Measurements from ENCODE around the gene GRIN2A.

GRIN2A gene

GRCh38 chr16:9775998-9776397 is 406.2 kb downstream of the GRIN2A start:
- TF ChIP-seq, protein P1, sequence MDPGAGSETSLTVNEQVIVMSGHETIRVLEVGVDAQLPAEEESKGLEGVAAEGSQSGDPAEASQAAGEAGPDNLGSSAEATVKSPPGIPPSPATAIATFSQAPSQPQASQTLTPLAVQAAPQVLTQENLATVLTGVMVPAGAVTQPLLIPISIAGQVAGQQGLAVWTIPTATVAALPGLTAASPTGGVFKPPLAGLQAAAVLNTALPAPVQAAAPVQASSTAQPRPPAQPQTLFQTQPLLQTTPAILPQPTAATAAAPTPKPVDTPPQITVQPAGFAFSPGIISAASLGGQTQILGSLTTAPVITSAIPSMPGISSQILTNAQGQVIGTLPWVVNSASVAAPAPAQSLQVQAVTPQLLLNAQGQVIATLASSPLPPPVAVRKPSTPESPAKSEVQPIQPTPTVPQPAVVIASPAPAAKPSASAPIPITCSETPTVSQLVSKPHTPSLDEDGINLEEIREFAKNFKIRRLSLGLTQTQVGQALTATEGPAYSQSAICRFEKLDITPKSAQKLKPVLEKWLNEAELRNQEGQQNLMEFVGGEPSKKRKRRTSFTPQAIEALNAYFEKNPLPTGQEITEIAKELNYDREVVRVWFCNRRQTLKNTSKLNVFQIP (CRISPR knock-in tag; IDR thresholded peaks at IDR 0.05; ENCODE audit: borderline replicate concordance, low read depth), result no peak
- TF ChIP-seq CSDC2 (CRISPR knock-in tag; IDR thresholded peaks at IDR 0.05) (no peak), ZNF8 (CRISPR knock-in tag; IDR thresholded peaks at IDR 0.05) (no peak), ZNF70 (CRISPR knock-in tag; IDR thresholded peaks at IDR 0.05) (no peak), ISL1 (CRISPR knock-in tag; IDR thresholded peaks at IDR 0.05) (no peak), CSRNP3 (CRISPR knock-in tag; IDR thresholded peaks at IDR 0.05) (no peak), PPARA (CRISPR knock-in tag; IDR thresholded peaks at IDR 0.05; ENCODE audit: borderline replicate concordance) (no peak), TCF4 (CRISPR knock-in tag; IDR thresholded peaks at IDR 0.05; ENCODE audit: borderline replicate concordance) (no peak), BACH2 (CRISPR knock-in tag; IDR thresholded peaks at IDR 0.05; ENCODE audit: borderline replicate concordance) (no peak), ZNF565 (CRISPR knock-in tag; conservative IDR thresholded peaks at IDR 0.05; ENCODE audit: low read depth) (no peak), RARB (CRISPR knock-in tag; IDR thresholded peaks at IDR 0.05) (no peak), GLIS3 (CRISPR knock-in tag; IDR thresholded peaks at IDR 0.05) (no peak), TOX (CRISPR knock-in tag; IDR thresholded peaks at IDR 0.05; ENCODE audit: borderline replicate concordance) (no peak), PATZ1 (CRISPR knock-in tag; IDR thresholded peaks at IDR 0.05; ENCODE audit: borderline replicate concordance) (no peak), ZFP3 (CRISPR knock-in tag; IDR thresholded peaks at IDR 0.05) (no peak), SNAI2 (CRISPR knock-in tag; IDR thresholded peaks at IDR 0.05) (no peak), ZC3H10 (CRISPR knock-in tag; IDR thresholded peaks at IDR 0.05) (no peak), TSHZ2 (CRISPR knock-in tag; IDR thresholded peaks at IDR 0.05) (no peak)
- TF ChIP-seq, protein P2, sequence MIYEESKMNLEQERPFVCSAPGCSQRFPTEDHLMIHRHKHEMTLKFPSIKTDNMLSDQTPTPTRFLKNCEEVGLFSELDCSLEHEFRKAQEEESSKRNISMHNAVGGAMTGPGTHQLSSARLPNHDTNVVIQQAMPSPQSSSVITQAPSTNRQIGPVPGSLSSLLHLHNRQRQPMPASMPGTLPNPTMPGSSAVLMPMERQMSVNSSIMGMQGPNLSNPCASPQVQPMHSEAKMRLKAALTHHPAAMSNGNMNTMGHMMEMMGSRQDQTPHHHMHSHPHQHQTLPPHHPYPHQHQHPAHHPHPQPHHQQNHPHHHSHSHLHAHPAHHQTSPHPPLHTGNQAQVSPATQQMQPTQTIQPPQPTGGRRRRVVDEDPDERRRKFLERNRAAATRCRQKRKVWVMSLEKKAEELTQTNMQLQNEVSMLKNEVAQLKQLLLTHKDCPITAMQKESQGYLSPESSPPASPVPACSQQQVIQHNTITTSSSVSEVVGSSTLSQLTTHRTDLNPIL (CRISPR knock-in tag; IDR thresholded peaks at IDR 0.05; ENCODE audit: low read depth), result no peak
- no peak for ATAC-seq

DNA sequence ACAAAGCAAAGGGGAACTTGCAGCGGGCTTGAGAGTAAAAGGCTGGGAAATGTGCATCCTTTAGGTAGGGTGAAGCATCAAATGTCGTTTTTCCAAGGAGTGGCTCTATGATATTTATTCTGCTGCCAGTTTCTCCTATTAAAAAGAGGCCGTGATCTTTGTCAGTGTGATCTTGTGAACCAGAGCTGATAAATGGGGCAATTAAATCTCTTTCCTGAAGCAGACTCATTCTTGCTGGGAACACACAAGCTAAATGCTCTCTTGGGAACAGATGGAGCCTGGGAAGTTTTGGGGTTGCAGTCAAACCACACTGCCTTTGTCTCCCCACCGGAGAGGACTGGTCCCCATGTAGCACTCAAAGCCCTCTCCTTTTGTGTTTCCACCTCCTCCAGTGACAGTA is 408.9 kb downstream of the GRIN2A start:
- no peak for ATAC-seq
- TF ChIP-seq TCF4 (CRISPR knock-in tag; IDR thresholded peaks at IDR 0.05; ENCODE audit: borderline replicate concordance) (no peak), TOX (CRISPR knock-in tag; IDR thresholded peaks at IDR 0.05; ENCODE audit: borderline replicate concordance) (no peak), ZNF565 (CRISPR knock-in tag; conservative IDR thresholded peaks at IDR 0.05; ENCODE audit: low read depth) (no peak), CSDC2 (CRISPR knock-in tag; IDR thresholded peaks at IDR 0.05) (no peak), ESRRG (CRISPR knock-in tag; IDR thresholded peaks at IDR 0.05) (no peak), RARB (CRISPR knock-in tag; IDR thresholded peaks at IDR 0.05) (no peak), PATZ1 (CRISPR knock-in tag; IDR thresholded peaks at IDR 0.05; ENCODE audit: borderline replicate concordance) (no peak), TSHZ2 (CRISPR knock-in tag; IDR thresholded peaks at IDR 0.05) (no peak), ZFP30 (CRISPR knock-in tag; IDR thresholded peaks at IDR 0.05) (no peak), ZNF8 (CRISPR knock-in tag; IDR thresholded peaks at IDR 0.05) (no peak), ZFP3 (CRISPR knock-in tag; IDR thresholded peaks at IDR 0.05) (no peak), BACH2 (CRISPR knock-in tag; IDR thresholded peaks at IDR 0.05; ENCODE audit: borderline replicate concordance) (no peak)

Data from SK-N-SH treated with all-trans-retinoic acid at 6 μM for 48 hours (cell line).